ENCODE measurements around the gene NRL.

The NRL gene

GRCh38 chr14:24087004-24087403, 27.7 kb downstream of the NRL start:
- H3K4me1 Mint-ChIP-seq: peaks cover 17% of the 10 kb centered on the region
- TF ChIP-seq CTCF (IDR thresholded peaks at IDR 0.05; ENCODE audit: unreplicated experiment in 3 of 3): no peak
- H3K27ac Mint-ChIP-seq: no peak overlapping the region
- no peak overlapping the region for H3K4me3 Mint-ChIP-seq
- H3K9me3 Mint-ChIP-seq: no peaks in the 10 kb centered on the region
- no peaks in the 10 kb centered on the region for H3K36me3 Mint-ChIP-seq (ENCODE audit: low read depth)
- peaks cover 32% of the 10 kb centered on the region for H3K27me3 Mint-ChIP-seq (ENCODE audit: low read depth)

- H3K9me3 Mint-ChIP-seq: no peaks in the 10 kb centered on the region
- H3K4me1 Mint-ChIP-seq: peaks cover 20% of the 10 kb centered on the region
- TF ChIP-seq CTCF (IDR thresholded peaks at IDR 0.05; ENCODE audit: unreplicated experiment in 3 of 3): no peak
- H3K27ac Mint-ChIP-seq: no peak overlapping the region
- no peak overlapping the region for H3K4me3 Mint-ChIP-seq
- H3K36me3 Mint-ChIP-seq (ENCODE audit: low read depth): no peaks in the 10 kb centered on the region
- peaks cover 35% of the 10 kb centered on the region for H3K27me3 Mint-ChIP-seq (ENCODE audit: low read depth)
These were observed 28.4 kb downstream of the NRL start for GRCh38 chr14:24086193-24086955.

DNA sequence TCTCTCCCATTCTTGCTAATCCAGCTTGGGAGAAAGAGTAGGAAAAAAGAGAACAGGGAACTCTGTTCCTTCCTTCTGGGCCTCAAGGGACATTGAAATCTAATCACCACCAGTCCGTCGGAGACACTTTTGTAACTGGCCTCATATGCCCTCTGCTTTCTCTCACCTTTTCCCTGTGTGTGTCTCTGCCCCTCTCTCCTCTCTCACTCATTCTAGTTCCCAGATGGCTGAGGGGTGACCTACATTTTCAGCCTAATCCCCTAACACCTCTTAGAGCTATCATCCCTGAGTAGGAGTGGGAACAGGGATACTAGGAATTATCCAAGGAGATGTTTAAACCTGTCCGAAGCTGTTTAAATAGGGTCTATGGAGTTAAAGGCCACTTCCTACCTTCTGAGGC, 29.5 kb downstream of the NRL start:
- Mint-ChIP-seq H3K27me3 (ENCODE audit: low read depth) (peaks cover 43% of the 10 kb centered on the region), H3K36me3 (ENCODE audit: low read depth) (no peaks in the 10 kb centered on the region), H3K9me3 (no peaks in the 10 kb centered on the region), H3K4me3 (no peak overlapping the region), H3K27ac (no peak overlapping the region), H3K4me1 (peaks cover 19% of the 10 kb centered on the region)
- no peak for TF ChIP-seq CTCF (IDR thresholded peaks at IDR 0.05; ENCODE audit: unreplicated experiment in 3 of 3)

- no peaks in the 10 kb centered on the region for H3K36me3 Mint-ChIP-seq (ENCODE audit: low read depth)
- peaks cover 26% of the 10 kb centered on the region for H3K4me1 Mint-ChIP-seq
- TF ChIP-seq CTCF (IDR thresholded peaks at IDR 0.05; ENCODE audit: unreplicated experiment in 3 of 3): no peak
- no peak overlapping the region for H3K4me3 Mint-ChIP-seq
- peaks cover 51% of the 10 kb centered on the region for H3K27me3 Mint-ChIP-seq (ENCODE audit: low read depth)
- no peaks in the 10 kb centered on the region for H3K9me3 Mint-ChIP-seq
- H3K27ac Mint-ChIP-seq: peak overlapping the region in 1 of 3 experiments; percentile 16
These were observed 30.3 kb downstream of the NRL start for GRCh38 chr14:24084440-24084839.

- Mint-ChIP-seq H3K27me3 (ENCODE audit: low read depth) (peaks cover 55% of the 10 kb centered on the region), H3K27ac (no peak overlapping the region), H3K9me3 (no peaks in the 10 kb centered on the region), H3K4me1 (peaks cover 32% of the 10 kb centered on the region), H3K36me3 (ENCODE audit: low read depth) (no peaks in the 10 kb centered on the region), H3K4me3 (peak overlapping the region in 1 of 3 experiments; percentile 47)
- TF ChIP-seq CTCF (IDR thresholded peaks at IDR 0.05; ENCODE audit: unreplicated experiment in 3 of 3): no peak
These were observed 31.3 kb downstream of the NRL start for GRCh38 chr14:24083462-24083861.

Data from nephron (organoid).